ENCODE data around the gene TMED7.

Gene TMED7

DNA sequence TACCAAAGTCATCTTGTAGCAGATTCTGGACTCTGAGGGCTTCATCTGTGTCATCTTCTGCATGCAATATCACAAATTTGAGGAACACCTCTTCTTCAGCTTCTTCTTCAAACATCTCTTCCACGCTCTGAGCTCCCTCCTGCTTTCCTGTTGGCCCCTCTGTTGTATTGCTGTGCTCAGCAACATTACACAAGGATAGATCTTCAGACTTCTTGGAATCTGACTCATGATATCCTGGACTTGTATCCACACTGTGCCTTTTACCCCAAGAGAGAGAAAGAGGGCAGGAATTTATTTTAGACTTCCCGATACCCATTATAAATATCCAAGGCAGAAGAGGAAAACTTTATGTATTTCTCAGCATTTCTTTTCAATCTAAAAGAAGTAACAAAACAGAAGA is 44.9 kb downstream of the TMED7 start:
- DNase-seq (ENCODE audit: low read depth): no peak

DNA sequence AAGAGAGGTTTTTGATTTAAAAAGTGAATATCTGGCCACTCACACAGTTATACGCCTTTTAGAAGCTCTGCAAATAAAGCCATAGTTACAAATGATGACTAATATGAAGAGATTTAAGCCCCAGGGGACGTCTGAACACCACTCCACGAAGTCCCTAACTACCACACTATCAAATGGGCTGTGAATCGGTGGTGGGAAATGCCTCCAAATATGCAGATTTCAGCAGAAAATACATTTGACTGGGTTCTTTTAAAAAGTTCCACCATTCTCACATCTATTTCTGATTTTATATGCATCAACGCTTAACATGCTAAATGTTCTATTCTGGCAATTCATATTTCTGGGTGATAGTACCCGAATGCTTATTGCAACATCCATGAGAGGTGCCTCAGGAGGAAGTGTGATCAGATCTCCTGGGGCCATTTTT is 46.1 kb downstream of the TMED7 start:
- DNase-seq (ENCODE audit: low read depth): no peak

DNA sequence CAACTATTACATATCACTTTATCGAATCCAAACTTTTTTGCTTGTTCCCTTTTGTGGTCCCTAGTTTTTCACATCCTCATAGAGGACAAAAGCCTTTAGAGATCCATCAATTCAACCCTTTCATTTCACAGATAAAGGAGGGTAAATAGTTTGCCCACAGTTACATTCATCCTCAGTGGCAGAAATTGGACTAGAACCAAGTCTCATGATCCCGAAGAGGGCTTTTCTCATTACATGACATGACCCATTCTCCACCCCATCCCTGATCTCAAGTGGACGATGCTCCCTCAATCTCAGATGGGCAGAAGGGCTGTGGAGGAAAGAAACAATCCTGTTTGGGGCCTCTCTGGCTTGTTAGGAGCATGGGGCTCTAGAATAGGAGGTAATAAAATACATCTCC is 46.6 kb downstream of the TMED7 start:
- no peak for DNase-seq (ENCODE audit: low read depth)

DNA sequence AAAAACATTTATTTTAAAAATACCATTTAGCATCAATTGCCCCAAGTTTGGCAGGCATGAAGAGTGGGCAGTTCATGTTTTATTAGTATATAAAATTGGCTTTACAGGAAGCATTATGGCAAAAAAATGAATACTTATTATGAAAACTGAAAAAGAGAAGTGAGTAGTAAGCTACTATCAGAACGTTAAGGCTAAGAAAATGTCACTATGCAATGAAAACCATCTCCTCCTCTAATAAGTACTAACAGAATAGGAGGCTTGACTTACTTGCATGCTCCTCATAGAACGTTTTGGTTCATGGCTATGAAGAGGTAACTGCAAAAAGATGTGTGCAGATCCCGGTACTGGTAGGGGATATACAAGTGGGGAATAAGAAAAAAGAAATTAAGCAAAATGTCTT is 47.2 kb downstream of the TMED7 start:
- DNase-seq (ENCODE audit: low read depth): no peak

DNA sequence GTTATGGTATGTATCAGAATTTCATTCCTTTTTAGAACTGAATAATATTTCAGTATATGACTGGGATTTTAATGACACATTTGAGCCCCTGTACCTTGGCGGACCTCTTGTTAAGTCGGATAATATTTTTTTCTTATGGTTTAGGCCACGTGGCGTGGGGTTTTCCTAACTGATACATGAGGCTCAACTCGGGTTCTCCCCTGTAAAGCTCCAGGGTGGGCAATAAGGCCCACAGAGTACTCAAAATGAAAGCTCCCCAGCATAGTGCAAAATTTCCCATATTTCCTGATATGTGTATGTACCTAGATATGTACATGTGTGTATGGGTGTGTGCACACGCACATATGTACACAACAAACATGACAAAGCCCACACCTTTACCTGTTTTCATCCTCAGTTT is 48.1 kb downstream of the TMED7 start:
- no peak for DNase-seq (ENCODE audit: low read depth)

DNA sequence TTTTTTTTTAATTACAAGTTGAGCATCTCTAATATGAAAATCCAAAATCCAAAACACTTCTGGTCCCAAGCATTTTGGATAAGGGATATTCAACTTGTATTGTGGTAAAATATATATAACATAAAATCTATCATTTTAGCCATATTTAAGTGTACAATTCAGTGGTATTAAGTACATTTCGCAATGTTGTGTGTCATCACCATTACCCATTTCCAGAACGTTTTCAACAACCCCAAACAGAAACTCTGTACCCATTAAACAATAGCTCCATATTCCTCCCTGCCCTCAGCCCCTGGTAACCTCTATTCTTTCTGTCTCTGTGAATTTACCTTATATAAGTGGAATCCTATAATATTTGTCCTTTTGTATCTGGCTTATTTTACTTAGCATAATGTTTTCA is 48.5 kb downstream of the TMED7 start:
- DNase-seq (ENCODE audit: low read depth): no peak

DNA sequence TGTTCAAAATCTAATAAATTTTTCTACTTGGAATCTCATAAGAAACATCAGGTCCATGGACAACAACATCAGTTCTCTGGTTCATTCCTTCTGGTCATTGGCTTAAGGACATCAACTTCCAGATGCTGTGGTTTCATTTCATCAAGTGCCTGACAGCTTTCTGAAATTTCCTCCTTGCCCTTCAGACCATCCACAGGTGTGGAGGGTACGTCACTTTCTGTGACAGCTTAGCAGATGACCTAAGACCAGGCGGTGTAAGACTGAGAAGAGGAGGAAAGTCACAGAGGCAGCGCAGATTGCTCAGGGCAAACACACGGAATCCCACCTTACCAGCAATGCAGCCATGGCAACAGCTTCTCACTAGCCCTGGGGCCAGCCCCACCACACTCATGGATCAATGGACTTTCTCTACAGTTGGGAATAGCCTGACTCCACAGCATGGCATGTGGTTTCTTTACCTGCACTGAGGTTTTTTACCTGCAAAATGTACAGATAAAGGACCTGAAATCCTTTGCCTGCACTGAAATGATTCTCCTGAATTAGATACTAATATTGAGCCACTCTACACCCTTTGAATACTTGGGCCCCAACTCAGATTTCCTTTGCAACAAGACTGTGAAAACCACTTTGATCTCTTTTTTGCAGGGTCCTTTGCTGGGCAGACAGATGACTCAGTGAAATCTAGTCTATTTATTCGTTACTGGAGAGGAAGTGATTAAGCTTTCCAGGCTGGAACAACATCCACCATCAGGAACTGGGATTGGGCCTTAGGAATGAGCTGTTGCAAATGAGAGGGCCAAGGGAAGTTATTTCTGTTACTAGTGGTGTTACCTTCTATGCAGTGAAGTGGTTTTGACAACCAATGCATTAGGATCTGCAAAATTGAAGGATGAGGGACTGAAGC is 50.4 kb downstream of the TMED7 start:
- no peak for DNase-seq (ENCODE audit: low read depth)

DNA sequence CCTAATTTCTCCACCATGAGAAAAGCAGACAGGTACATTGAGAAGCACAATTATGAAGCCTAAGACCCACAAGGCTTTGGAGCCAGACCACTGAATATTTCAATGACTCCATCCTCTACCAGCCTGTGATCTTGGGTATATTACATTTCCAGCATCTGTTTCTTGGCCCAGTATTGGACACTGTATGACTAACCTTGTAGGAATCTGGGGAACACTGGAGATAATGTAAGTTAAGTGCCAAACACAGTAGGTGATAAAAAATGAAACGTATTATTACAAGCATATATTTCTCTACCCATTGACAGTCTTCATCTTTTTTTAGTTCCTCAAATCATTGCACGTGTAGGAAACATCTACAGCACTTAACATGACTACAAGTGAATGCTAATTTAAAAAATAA is 52.7 kb downstream of the TMED7 start:
- DNase-seq (ENCODE audit: low read depth): no peak

DNA sequence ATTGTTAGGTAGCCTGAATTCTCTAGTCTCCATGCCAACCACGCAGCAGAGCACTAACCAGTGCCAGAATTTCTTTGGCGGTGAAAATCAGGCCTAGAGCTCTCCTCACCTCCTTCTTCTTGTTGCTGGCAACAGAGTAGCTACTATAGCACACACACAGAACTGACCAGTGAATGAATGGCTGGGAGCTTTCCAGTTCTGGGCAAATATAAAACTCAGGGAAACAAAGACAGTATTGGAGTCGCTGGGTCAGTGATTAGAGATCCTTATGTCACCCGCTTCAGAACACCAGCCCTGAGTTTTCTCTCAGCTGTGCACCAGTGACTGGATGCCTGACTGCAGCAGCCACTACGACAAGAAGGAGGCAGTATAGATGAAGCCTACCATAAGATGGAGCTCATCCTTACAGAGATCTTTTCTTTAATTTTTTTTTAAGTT is 54.4 kb downstream of the TMED7 start:
- DNase-seq (ENCODE audit: low read depth): no peak

DNA sequence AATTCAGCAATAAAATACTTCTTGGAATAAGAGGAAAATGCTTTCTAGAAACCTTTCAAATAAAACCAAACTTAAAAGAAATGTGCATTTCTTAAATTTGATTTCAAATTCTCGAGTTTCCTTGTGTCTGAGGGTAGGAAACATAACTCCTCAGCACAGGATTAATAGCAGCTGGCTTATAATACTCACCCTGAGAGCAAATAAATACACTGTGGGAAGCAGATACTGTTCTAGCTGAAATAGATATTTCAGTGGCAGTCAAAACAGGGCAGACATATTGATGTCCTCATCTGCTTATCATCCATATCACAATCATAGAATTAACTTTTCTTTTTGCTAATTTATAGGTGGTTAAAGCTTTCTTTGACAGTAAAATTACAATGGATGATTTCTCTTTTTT is 57.2 kb downstream of the TMED7 start:
- DNase-seq (ENCODE audit: low read depth): no peak

DNA sequence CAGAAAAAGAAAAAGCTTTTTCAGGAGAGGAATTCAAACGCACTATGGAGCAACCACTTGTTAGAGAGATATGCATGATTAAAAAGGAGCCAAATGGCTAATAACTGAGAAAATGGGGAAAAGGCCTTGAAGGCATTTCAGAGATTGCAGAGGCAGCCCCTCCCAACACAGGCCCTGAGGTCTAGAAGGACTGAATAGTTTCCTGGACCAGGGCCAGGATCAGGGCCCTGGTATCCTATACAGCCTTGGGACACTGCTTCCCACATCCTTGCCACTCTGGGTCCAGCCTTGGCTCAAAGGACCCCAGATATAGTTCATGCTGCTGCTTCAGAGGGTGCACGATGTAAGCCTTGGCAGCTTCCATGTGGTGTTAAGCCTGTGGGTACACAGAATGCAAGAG is 60.6 kb downstream of the TMED7 start:
- no peak for DNase-seq (ENCODE audit: low read depth)

Data from activated T-cell treated with anti-CD3 and anti-CD28 coated beads for 1 hour (primary cell).